Esophagus muscularis mucosa (tissue), 4 donors: Measurements from ENCODE around the gene KAZN. TPM values are rescaled to one million over a fixed set of nuclear protein-coding genes. Genes with fewer than 3 reads are reported as not detected.

Source experiments
- DNase-seq: peaks from one replicate; pipeline ENCODE4 v3.0.0-alpha.2; 2017; ENCODE audit errors: extremely low spot score
- H3K27ac ChIP-seq, 4 donors: fragments of 200-600 bp; sonication (generic); replicated peaks in 1 of 4; 1 replicate in 3 of 4; 2 replicates in 1 of 4; pipeline ENCODE4 v1.5.1; 2016 to 2019; ENCODE audit warnings: mild to moderate bottlenecking in 1 of 4
- H3K27me3 ChIP-seq, 4 donors: fragments of 200-600 bp; sonication (generic); one replicate each; pipeline versions ENCODE4 v1.5.1 to v1.6.0; 2016 to 2019
- H3K36me3 ChIP-seq, 4 donors: fragments of 200-600 bp; sonication (generic); one replicate each; pipeline ENCODE4 v1.5.1; 2016 to 2019
- H3K4me1 ChIP-seq, 4 donors: fragments of 200-600 bp; sonication (generic); one replicate each; pipeline ENCODE4 v1.5.1; 2016 to 2019
- H3K4me3 ChIP-seq, 4 donors: fragments of 200-600 bp; sonication (generic); 1 replicate in 2 of 4; 2 replicates in 2 of 4; pipeline ENCODE4 v1.5.1; 2016 to 2019; ENCODE audit warnings: mild to moderate bottlenecking in 4 of 4, moderate library complexity in 1 of 4
- H3K9me3 ChIP-seq, 4 donors: fragments of 200-600 bp; sonication (generic); 1 replicate in 3 of 4; 2 replicates in 1 of 4; pipeline ENCODE4 v1.5.1; 2016 to 2019
- CTCF ChIP-seq, 3 experiments: fragments of 200-600 bp in 2 of 3; fragments of 450-650 bp in 1 of 3; sonication (generic) in 2 of 3; IDR thresholded peaks; one replicate each; pipeline ENCODE4 v1.5.1; 2017 to 2019; ENCODE audit warnings: antibody characterized with exemption in 3 of 3, mild to moderate bottlenecking in 2 of 3, moderate library complexity in 1 of 3
- EP300 ChIP-seq: sonication (generic); formaldehyde crosslinking; IDR thresholded peaks from one replicate; pipeline ENCODE4 v1.6.1; 2017; ENCODE audit warnings: antibody characterized with exemption
- POLR2A ChIP-seq: fragments of 450-650 bp; IDR thresholded peaks from one replicate; pipeline ENCODE4 v1.6.1; 2017; ENCODE audit warnings: antibody characterized with exemption, moderate library complexity, mild to moderate bottlenecking, low read depth
- POLR2AphosphoS5 ChIP-seq, 2 donors: sonication (generic); formaldehyde crosslinking; IDR thresholded peaks; one replicate each; pipeline ENCODE4 v1.6.1; 2017; ENCODE audit warnings: antibody characterized with exemption in 2 of 2
- WGBS: methylation state at CpG from one replicate; pipeline ENCODE4 v1.1.5; 2018; 5-methylcytosine and 5-hydroxymethylcytosine counted together
- intact Hi-C: fragments of 100-400 bp; cut with DNase I; formaldehyde crosslinking; loops from one replicate; pipeline ENCODE4 v1.15.1; 2023
- total RNA-seq, 4 donors: library from RNA; depleted of rRNA; stranded (reverse); fragments of >200 nt; gene quantifications; one replicate each; pipeline versions ENCODE4 v1.1.0 to v1.2.1, GENCODE V29; 2016

The KAZN gene
- total RNA-seq, 4 donors from 2014 or later = 9.9 to 14.1 (median 11.9) TPM

DNA sequence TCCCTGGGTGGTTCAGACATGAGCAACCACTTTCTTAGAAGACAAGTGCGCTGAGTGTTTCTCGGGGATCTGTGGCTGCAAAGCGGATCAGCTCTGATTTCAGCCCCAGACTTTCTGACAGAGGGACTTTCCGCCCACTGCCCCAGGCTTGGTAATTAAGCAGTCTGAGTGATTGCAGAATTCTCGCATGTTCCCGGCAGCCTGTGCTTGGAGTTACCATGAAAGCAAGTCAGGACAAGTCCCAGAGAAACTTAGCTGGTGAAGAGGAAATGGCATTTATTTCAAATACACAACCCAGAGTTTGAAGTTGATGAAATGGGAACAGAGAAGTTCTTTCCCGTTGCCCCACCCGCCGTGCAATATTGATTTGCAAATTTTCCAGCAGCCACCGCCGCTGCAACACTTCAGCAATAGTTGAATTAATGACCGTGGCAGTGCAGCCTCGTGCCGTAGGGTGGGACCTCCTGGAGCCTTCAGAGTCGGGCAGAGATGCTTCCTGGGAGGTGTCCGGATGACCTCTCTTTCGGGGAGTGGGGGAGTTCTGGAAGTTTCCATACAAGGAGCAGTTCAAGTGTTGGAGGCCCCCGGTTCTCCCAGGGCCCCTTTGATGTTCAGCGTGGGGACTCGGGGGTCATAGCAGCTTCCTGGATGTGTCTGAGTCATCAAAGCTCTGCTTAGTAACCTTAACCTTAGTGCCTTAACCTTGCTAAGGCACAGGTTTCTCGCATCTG lies 134.7 kb downstream of the KAZN start:
- H3K9me3 ChIP-seq = no peaks in the 10 kb centered on the region
- no peak overlapping the region for H3K4me3 ChIP-seq
- intact Hi-C loops = loop anchor here (10.0 kb wide), 1 partner anchor 618 kb away; no protein-coding TSS in a partner anchor
- no peaks in the 10 kb centered on the region for H3K36me3 ChIP-seq
- 66% methylated on average over 11 of the region's 21 CpGs for WGBS
- no peak overlapping the region for H3K27ac ChIP-seq
- H3K4me1 ChIP-seq = peaks cover 0 to 17% (median 0%) of the 10 kb centered on the region in 4 donors
- TF ChIP-seq POLR2AphosphoS5 (IDR thresholded peaks at IDR 0.05) (no peak), CTCF (IDR thresholded peaks at IDR 0.05) (no peak), POLR2A (no peak), EP300 (no peak)
- DNase-seq = no peak
- H3K27me3 ChIP-seq = peaks cover 0 to 17% (median 0%) of the 10 kb centered on the region in 4 donors

DNA sequence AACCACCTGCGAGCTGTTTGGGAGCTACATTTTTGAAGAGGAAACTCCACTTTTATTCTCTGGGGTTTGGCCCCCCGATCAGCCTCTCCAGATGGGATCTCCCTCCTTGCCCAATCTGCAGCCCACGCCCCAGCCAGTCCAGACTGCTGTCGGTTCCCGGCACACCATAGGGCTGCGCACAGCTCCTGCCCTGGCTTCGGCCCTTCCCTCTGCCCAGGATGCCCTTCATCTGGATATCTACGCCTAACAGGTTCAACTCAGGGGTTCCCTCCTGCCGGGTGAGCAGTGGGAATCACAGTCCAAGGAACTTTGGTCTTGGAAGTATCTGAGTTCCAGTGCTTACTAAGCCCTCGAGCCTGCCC lies 135.3 kb downstream of the KAZN start:
- H3K27ac ChIP-seq = no peak overlapping the region
- no peaks in the 10 kb centered on the region for H3K9me3 ChIP-seq
- peaks cover 0 to 17% (median 0%) of the 10 kb centered on the region in 4 donors for H3K27me3 ChIP-seq
- H3K4me1 ChIP-seq = peaks cover 0 to 17% (median 0%) of the 10 kb centered on the region in 4 donors
- no peak overlapping the region for H3K4me3 ChIP-seq
- H3K36me3 ChIP-seq = no peaks in the 10 kb centered on the region
- WGBS = 90% methylated on average over 10 of the region's 10 CpGs
- DNase-seq = no peak
- intact Hi-C loops = loop anchor here (10.0 kb wide), 1 partner anchor 619 kb away; no protein-coding TSS in a partner anchor
- TF ChIP-seq POLR2AphosphoS5 (IDR thresholded peaks at IDR 0.05) (no peak), EP300 (no peak), POLR2A (no peak), CTCF (IDR thresholded peaks at IDR 0.05) (no peak)

GRCh38 chr1:14735841-14736240 lies 137.4 kb downstream of the KAZN start:
- intact Hi-C loops = loop anchor here (10.0 kb wide), 1 partner anchor 621 kb away; no protein-coding TSS in a partner anchor
- Histone ChIP-seq H3K27ac (no peak overlapping the region), H3K27me3 (peaks cover 0 to 29% (median 0%) of the 10 kb centered on the region in 4 donors), H3K4me1 (peaks cover 0 to 17% (median 0%) of the 10 kb centered on the region in 4 donors), H3K4me3 (no peak overlapping the region), H3K9me3 (no peaks in the 10 kb centered on the region), H3K36me3 (no peaks in the 10 kb centered on the region)
- 71% methylated on average over 4 of the region's 4 CpGs for WGBS
- no peak for TF ChIP-seq POLR2AphosphoS5 (IDR thresholded peaks at IDR 0.05)
- no peak for TF ChIP-seq CTCF (IDR thresholded peaks at IDR 0.05)
- no peak for TF ChIP-seq EP300
- TF ChIP-seq POLR2A = no peak
- DNase-seq = no peak

- H3K27me3 ChIP-seq = peaks cover 0 to 30% (median 0%) of the 10 kb centered on the region in 4 donors
- peaks cover 0 to 17% (median 0%) of the 10 kb centered on the region in 4 donors for H3K4me1 ChIP-seq
- H3K27ac ChIP-seq = no peak overlapping the region
- 76% methylated on average over 6 of the region's 6 CpGs for WGBS
- no peaks in the 10 kb centered on the region for H3K36me3 ChIP-seq
- intact Hi-C loops = loop anchor here (10.0 kb wide), 1 partner anchor 623 kb away; no protein-coding TSS in a partner anchor
- TF ChIP-seq POLR2A (no peak), EP300 (no peak), POLR2AphosphoS5 (IDR thresholded peaks at IDR 0.05) (no peak), CTCF (IDR thresholded peaks at IDR 0.05) (no peak)
- H3K4me3 ChIP-seq = no peak overlapping the region
- DNase-seq = no peak
- H3K9me3 ChIP-seq = no peaks in the 10 kb centered on the region
Measured at GRCh38 chr1:14737561-14738094, 139.1 kb downstream of the KAZN start.
